Measurements from ENCODE around the gene TNS4.

DNA sequence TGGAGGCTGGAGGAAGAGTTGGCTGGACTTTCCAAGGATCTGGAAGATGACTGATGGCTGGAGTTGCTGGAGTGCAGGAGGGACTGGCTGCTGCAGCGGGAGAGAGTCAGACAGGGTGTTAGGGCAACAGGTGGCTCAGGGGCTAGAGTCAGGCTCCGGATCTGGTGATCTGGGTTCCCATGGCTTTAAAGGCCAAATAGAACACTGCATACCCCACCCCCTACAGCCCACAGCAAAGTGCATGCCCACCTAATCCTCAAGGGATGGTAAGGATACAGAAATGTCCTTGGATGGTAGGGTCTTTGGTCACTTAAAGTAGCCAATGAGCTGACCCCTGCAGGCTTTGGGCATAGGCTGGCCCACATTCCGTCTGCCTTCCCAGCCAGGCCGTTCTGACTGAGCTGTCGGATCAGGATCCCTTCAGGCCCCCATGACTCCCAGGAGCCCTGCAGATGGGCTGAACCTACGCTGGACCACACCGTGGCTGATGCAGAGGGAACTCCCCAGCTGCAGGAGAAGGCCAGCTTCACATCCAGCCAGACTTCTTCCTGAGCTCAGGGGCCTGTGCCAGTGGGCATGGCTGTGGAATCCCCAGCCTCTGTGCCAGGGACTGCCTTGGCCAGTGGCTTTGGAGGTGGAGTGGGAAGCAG, 13.9 kb downstream of the TNS4 start:
- TF ChIP-seq EZH2 (IDR thresholded peaks at IDR 0.05; ENCODE audit: insufficient read depth, poor library complexity, severe bottlenecking) (no peak), EZH2phosphoT487 (IDR thresholded peaks at IDR 0.05; ENCODE audit: insufficient read depth, low read depth) (no peak)

Data from GM23248 (cell line).